ENCODE measurements around the gene IP6K3.

IP6K3 gene

GRCh38 chr6:33776764-33777163 lies 30.1 kb upstream of the IP6K3 start:
- no peak overlapping the region for H3K4me2 ChIP-seq (ENCODE audit: insufficient read depth, low read length, poor library complexity, severe bottlenecking)
- no peak overlapping the region for H3K18ac ChIP-seq (ENCODE audit: low read length)
- H3K79me1 ChIP-seq (ENCODE audit: low read depth, low read length): no peaks in the 10 kb centered on the region
- WGBS, 2 donors (ENCODE audit: extremely low coverage in 2 of 2, insufficient read length in 2 of 2, insufficient replicate concordance in 1 of 2): no CpG with 5 or more reads among the region's 13 CpGs
- no peak overlapping the region for H3K4ac ChIP-seq (ENCODE audit: low read length)
- H4K8ac ChIP-seq (ENCODE audit: low read depth, low read length): no peak overlapping the region
- no peak overlapping the region for H2BK12ac ChIP-seq (ENCODE audit: low read length)
- no peak overlapping the region for H3K14ac ChIP-seq (ENCODE audit: low read length)
- no peak overlapping the region for H3K27ac ChIP-seq (replicated peaks; ENCODE audit: low read length)
- H2BK15ac ChIP-seq (ENCODE audit: low read length): no peak overlapping the region
- H3K9me3 ChIP-seq (replicated peaks in 1 of 2; ENCODE audit: control insufficient read depth in 2 of 2, insufficient read depth in 1 of 2, low read depth in 1 of 2, low read length in 2 of 2): no peaks in the 10 kb centered on the region
- H4K91ac ChIP-seq (ENCODE audit: low read depth, low read length, poor library complexity): no peak overlapping the region
- no peak overlapping the region for H3K9ac ChIP-seq (ENCODE audit: low read depth, low read length, poor library complexity)
- no peaks in the 10 kb centered on the region for H3K27me3 ChIP-seq (ENCODE audit: control insufficient read depth in 3 of 3, insufficient read depth in 3 of 3, low read depth in 1 of 3, low read length in 3 of 3)
- H2AK5ac ChIP-seq (ENCODE audit: low read depth, low read length): no peak overlapping the region
- no peak overlapping the region for H2BK120ac ChIP-seq (ENCODE audit: low read depth, low read length)
- peaks cover 20 to 27% of the 10 kb centered on the region in 2 donors for H3K4me1 ChIP-seq (ENCODE audit: control insufficient read depth in 2 of 2, insufficient read depth in 1 of 2, low read depth in 1 of 2, low read length in 2 of 2)
- H3K4me3 ChIP-seq (ENCODE audit: low read length in 2 of 2): no peak overlapping the region
- peaks cover 57 to 86% of the 10 kb centered on the region in 2 donors for H3K36me3 ChIP-seq (replicated peaks in 1 of 2; ENCODE audit: control insufficient read depth in 2 of 2, insufficient read depth in 2 of 2, low read length in 2 of 2)
- no peak overlapping the region for H2BK5ac ChIP-seq (ENCODE audit: low read length)
- H2AFZ ChIP-seq (ENCODE audit: low read length): no peak overlapping the region
- no peak for DNase-seq (ENCODE audit: low spot score)
- H3K23ac ChIP-seq (ENCODE audit: low read depth, low read length, poor library complexity): no peak overlapping the region

DNA sequence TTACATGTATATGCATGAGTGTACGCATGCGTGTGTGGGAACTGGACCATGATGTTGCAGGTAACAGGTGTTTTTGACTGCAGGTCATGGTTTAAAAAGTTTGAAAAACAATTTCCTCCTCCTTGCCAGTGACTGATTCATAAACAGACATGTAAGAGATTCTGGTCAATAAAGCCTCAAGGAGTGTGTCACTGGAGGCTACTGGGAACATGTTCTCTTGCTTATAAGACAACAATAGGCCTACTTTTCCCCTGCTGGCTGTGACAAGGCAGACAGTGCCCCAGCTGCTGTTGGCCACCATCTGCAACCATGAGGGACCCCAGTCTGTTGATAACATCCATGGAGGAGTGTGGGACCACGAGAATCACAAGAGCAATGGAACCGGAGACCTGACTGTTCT lies 29.5 kb upstream of the IP6K3 start:
- WGBS, 2 donors (ENCODE audit: extremely low coverage in 2 of 2, insufficient read length in 2 of 2, insufficient replicate concordance in 1 of 2): no CpG with 5 or more reads among the region's 4 CpGs
- H2BK120ac ChIP-seq (ENCODE audit: low read depth, low read length): no peak overlapping the region
- no peak overlapping the region for H3K4me3 ChIP-seq (ENCODE audit: low read length in 2 of 2)
- H3K9me3 ChIP-seq (replicated peaks in 1 of 2; ENCODE audit: control insufficient read depth in 2 of 2, insufficient read depth in 1 of 2, low read depth in 1 of 2, low read length in 2 of 2): no peaks in the 10 kb centered on the region
- H2BK5ac ChIP-seq (ENCODE audit: low read length): no peak overlapping the region
- H3K4ac ChIP-seq (ENCODE audit: low read length): no peak overlapping the region
- no peak overlapping the region for H3K23ac ChIP-seq (ENCODE audit: low read depth, low read length, poor library complexity)
- H3K9ac ChIP-seq (ENCODE audit: low read depth, low read length, poor library complexity): no peak overlapping the region
- H3K4me1 ChIP-seq (ENCODE audit: control insufficient read depth in 2 of 2, insufficient read depth in 1 of 2, low read depth in 1 of 2, low read length in 2 of 2): peaks cover 15 to 23% of the 10 kb centered on the region in 2 donors
- H3K27ac ChIP-seq (replicated peaks; ENCODE audit: low read length): no peak overlapping the region
- no peak overlapping the region for H2BK12ac ChIP-seq (ENCODE audit: low read length)
- peaks cover 57 to 85% of the 10 kb centered on the region in 2 donors for H3K36me3 ChIP-seq (replicated peaks in 1 of 2; ENCODE audit: control insufficient read depth in 2 of 2, insufficient read depth in 2 of 2, low read length in 2 of 2)
- H3K4me2 ChIP-seq (ENCODE audit: insufficient read depth, low read length, poor library complexity, severe bottlenecking): no peak overlapping the region
- H4K91ac ChIP-seq (ENCODE audit: low read depth, low read length, poor library complexity): no peak overlapping the region
- H3K14ac ChIP-seq (ENCODE audit: low read length): no peak overlapping the region
- no peak overlapping the region for H2AK5ac ChIP-seq (ENCODE audit: low read depth, low read length)
- H4K8ac ChIP-seq (ENCODE audit: low read depth, low read length): no peak overlapping the region
- no peaks in the 10 kb centered on the region for H3K79me1 ChIP-seq (ENCODE audit: low read depth, low read length)
- H3K27me3 ChIP-seq (ENCODE audit: control insufficient read depth in 3 of 3, insufficient read depth in 3 of 3, low read depth in 1 of 3, low read length in 3 of 3): no peaks in the 10 kb centered on the region
- DNase-seq (ENCODE audit: low spot score): no peak
- no peak overlapping the region for H3K18ac ChIP-seq (ENCODE audit: low read length)
- no peak overlapping the region for H2AFZ ChIP-seq (ENCODE audit: low read length)
- no peak overlapping the region for H2BK15ac ChIP-seq (ENCODE audit: low read length)

DNA sequence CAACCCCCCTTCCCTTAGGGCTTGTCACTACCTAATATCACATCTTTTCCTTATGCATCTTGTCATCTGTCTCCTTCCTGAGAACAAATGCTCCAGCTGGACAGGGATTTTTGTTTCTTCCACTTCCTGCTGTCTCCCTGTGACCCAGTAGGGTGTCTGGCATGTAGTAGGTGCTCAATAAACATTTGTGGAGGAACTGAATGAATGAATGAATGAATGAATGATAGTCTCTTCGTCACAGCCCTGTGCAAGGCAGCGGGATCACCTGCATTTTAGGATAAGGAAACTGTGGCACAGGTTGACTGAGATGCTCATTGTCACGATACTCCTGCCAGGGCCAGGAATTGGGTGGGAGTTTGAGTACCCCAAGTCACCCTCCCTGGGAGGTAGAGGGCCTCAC lies 28.1 kb upstream of the IP6K3 start:
- Histone ChIP-seq H3K27me3 (ENCODE audit: control insufficient read depth in 3 of 3, insufficient read depth in 3 of 3, low read depth in 1 of 3, low read length in 3 of 3) (no peaks in the 10 kb centered on the region), H4K8ac (ENCODE audit: low read depth, low read length) (no peak overlapping the region), H3K36me3 (replicated peaks in 1 of 2; ENCODE audit: control insufficient read depth in 2 of 2, insufficient read depth in 2 of 2, low read length in 2 of 2) (peaks cover 51 to 74% of the 10 kb centered on the region in 2 donors), H2AK5ac (ENCODE audit: low read depth, low read length) (no peak overlapping the region), H3K18ac (ENCODE audit: low read length) (no peak overlapping the region), H3K9me3 (replicated peaks in 1 of 2; ENCODE audit: control insufficient read depth in 2 of 2, insufficient read depth in 1 of 2, low read depth in 1 of 2, low read length in 2 of 2) (no peaks in the 10 kb centered on the region), H2BK12ac (ENCODE audit: low read length) (no peak overlapping the region), H3K79me1 (ENCODE audit: low read depth, low read length) (no peaks in the 10 kb centered on the region), H3K9ac (ENCODE audit: low read depth, low read length, poor library complexity) (no peak overlapping the region), H2BK15ac (ENCODE audit: low read length) (no peak overlapping the region), H2BK5ac (ENCODE audit: low read length) (no peak overlapping the region), H3K4me2 (ENCODE audit: insufficient read depth, low read length, poor library complexity, severe bottlenecking) (no peak overlapping the region), H3K4me1 (ENCODE audit: control insufficient read depth in 2 of 2, insufficient read depth in 1 of 2, low read depth in 1 of 2, low read length in 2 of 2) (peaks cover 13 to 19% of the 10 kb centered on the region in 2 donors), H3K27ac (replicated peaks; ENCODE audit: low read length) (no peak overlapping the region), H3K4me3 (ENCODE audit: low read length in 2 of 2) (no peak overlapping the region), H2BK120ac (ENCODE audit: low read depth, low read length) (no peak overlapping the region), H2AFZ (ENCODE audit: low read length) (no peak overlapping the region), H4K91ac (ENCODE audit: low read depth, low read length, poor library complexity) (no peak overlapping the region), H3K23ac (ENCODE audit: low read depth, low read length, poor library complexity) (no peak overlapping the region), H3K4ac (ENCODE audit: low read length) (no peak overlapping the region), H3K14ac (ENCODE audit: low read length) (no peak overlapping the region)
- WGBS, 2 donors (ENCODE audit: extremely low coverage in 2 of 2, insufficient read length in 2 of 2, insufficient replicate concordance in 1 of 2): no CpG with 5 or more reads among the region's 3 CpGs
- no peak for DNase-seq (ENCODE audit: low spot score)

DNA sequence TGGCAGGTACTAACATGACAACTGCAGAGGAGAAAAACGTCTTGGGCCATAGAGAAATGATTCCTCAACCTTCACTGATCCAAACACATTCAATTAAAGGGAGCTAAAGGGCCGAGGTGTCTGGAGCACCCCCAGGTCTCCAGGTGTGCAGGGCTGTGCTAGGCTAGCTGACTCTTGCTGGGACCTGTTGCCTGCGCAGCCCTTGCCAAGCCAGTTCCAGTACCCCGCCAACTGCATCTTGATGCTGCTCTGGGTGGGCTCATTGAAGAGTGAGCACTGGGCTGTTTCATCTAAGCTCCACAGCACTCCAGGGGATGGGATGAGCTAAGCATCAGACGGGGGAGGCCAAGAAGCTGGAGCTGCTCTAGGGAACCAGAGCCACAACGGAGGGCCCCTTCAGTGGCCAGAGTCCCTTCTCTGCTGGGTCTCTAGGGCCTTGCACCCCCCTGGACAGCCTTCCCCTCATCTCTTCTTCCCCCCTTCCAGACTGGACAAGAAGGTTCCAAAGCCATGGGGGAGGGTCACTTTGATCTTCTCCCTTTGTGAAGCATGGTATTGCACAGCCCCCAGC lies 26.3 kb upstream of the IP6K3 start:
- H2AFZ ChIP-seq (ENCODE audit: low read length): no peak overlapping the region
- H3K4me1 ChIP-seq (ENCODE audit: control insufficient read depth in 2 of 2, insufficient read depth in 1 of 2, low read depth in 1 of 2, low read length in 2 of 2): peaks cover 10 to 12% of the 10 kb centered on the region in 2 donors
- H3K4ac ChIP-seq (ENCODE audit: low read length): no peak overlapping the region
- H3K14ac ChIP-seq (ENCODE audit: low read length): no peak overlapping the region
- H2AK5ac ChIP-seq (ENCODE audit: low read depth, low read length): no peak overlapping the region
- H2BK5ac ChIP-seq (ENCODE audit: low read length): no peak overlapping the region
- no peak overlapping the region for H4K8ac ChIP-seq (ENCODE audit: low read depth, low read length)
- no peak overlapping the region for H2BK12ac ChIP-seq (ENCODE audit: low read length)
- no peak overlapping the region for H4K91ac ChIP-seq (ENCODE audit: low read depth, low read length, poor library complexity)
- no peak overlapping the region for H3K9ac ChIP-seq (ENCODE audit: low read depth, low read length, poor library complexity)
- DNase-seq (ENCODE audit: low spot score): no peak
- no peaks in the 10 kb centered on the region for H3K79me1 ChIP-seq (ENCODE audit: low read depth, low read length)
- WGBS, 2 donors (ENCODE audit: extremely low coverage in 2 of 2, insufficient read length in 2 of 2, insufficient replicate concordance in 1 of 2): no CpG with 5 or more reads among the region's 6 CpGs
- peaks cover 40 to 56% of the 10 kb centered on the region in 2 donors for H3K36me3 ChIP-seq (replicated peaks in 1 of 2; ENCODE audit: control insufficient read depth in 2 of 2, insufficient read depth in 2 of 2, low read length in 2 of 2)
- H2BK15ac ChIP-seq (ENCODE audit: low read length): no peak overlapping the region
- no peak overlapping the region for H3K4me3 ChIP-seq (ENCODE audit: low read length in 2 of 2)
- H3K9me3 ChIP-seq (replicated peaks in 1 of 2; ENCODE audit: control insufficient read depth in 2 of 2, insufficient read depth in 1 of 2, low read depth in 1 of 2, low read length in 2 of 2): no peaks in the 10 kb centered on the region
- no peak overlapping the region for H2BK120ac ChIP-seq (ENCODE audit: low read depth, low read length)
- no peak overlapping the region for H3K27ac ChIP-seq (replicated peaks; ENCODE audit: low read length)
- no peak overlapping the region for H3K18ac ChIP-seq (ENCODE audit: low read length)
- H3K4me2 ChIP-seq (ENCODE audit: insufficient read depth, low read length, poor library complexity, severe bottlenecking): no peak overlapping the region
- no peak overlapping the region for H3K23ac ChIP-seq (ENCODE audit: low read depth, low read length, poor library complexity)
- H3K27me3 ChIP-seq (ENCODE audit: control insufficient read depth in 3 of 3, insufficient read depth in 3 of 3, low read depth in 1 of 3, low read length in 3 of 3): no peaks in the 10 kb centered on the region
